ENCODE data around the gene OLFM1.
"Not testable (repeated sequence)": the region's sequence is repeated elsewhere in the genome, so short reads cannot be mapped to it uniquely, and the experiment has no call there.

The OLFM1 gene

DNA sequence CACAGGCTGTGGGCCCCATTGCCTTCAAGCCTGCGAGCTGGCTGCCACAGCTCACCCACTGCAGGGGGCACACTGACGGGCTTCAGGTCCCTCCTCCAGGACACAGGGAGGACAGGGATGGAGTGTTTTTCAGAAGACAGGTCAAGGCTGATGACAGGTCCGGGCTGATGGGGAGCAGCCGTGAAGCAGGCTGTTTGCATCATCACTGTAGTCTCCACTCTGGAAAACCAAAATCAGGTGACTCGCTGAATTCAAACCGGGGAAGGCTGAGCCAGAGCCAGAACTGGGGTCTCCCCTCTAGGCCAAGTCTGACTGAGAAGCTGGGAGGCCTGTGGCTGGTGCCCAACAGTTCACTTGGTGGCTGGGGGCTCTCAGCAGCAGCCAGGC is 48.5 kb downstream of the OLFM1 start:
- DNase-seq = no peak

- no peak for DNase-seq
These were observed 49.0 kb downstream of the OLFM1 start for GRCh38 chr9:135136481-135136880.

- DNase-seq = no peak
These were observed 49.7 kb downstream of the OLFM1 start for GRCh38 chr9:135136991-135137832.

DNA sequence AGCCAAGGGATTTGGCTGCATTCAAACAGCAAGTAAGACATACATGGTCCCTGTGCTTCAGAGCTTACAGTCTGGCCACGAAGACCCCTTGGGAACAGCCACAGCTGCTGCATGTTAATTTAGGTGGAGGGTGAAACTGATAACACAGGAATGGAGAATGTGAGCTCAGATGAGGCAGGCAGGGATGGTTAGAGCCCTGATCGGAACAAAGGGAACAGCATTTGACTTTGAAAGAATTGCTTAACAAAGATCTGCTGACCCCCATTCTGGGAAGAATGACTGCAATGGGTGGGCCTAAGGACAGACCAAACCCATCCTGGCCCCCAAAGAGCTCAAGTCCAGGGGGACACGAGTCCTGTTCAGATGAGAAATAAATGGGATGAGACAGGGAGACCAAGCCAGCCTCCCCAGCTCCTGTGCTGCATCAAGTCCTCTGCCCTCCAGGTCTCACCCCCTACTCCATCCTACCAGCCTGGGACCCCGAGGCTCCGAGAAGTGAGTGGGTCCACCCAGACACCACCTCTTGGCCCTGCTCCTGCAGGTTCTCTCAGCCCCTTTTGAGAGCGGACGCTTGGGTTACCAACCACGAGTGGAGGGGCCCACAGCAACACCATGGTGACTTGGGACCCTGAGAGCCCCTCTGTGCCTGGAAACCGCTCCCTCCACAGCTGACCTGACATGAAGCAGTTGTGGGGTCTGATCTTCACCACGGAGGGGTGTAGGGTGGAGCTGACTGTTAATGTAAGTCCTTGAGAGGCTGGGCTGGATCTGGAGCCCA is 50.8 kb downstream of the OLFM1 start:
- DNase-seq = no peak

GRCh38 chr9:135139366-135139959 is 52.0 kb downstream of the OLFM1 start:
- DNase-seq = no peak

DNA sequence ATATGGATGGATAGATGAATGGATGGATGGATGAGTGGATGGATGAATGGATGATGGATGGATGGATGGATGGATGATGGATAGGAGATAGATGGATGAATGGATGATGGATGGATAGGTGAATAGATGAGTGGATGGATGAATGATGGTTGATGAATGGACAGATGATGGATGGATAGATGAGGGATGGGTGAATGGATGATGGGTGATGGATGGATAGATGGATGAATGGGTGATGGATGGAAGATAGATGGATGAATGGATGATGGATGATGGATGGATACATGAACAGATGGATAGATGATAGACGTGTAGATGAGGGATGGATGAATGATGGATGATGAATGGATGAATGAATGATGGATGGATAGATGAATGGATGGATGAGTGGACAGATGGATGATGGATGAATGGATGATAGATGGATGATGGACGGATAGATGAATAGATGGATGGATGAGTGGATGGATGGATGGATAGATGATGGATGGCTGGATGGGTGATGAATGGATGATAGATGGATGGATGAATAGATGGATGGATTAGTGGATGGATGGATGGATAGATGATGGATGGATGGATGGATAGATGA is 53.8 kb downstream of the OLFM1 start:
- no peak for DNase-seq

DNA sequence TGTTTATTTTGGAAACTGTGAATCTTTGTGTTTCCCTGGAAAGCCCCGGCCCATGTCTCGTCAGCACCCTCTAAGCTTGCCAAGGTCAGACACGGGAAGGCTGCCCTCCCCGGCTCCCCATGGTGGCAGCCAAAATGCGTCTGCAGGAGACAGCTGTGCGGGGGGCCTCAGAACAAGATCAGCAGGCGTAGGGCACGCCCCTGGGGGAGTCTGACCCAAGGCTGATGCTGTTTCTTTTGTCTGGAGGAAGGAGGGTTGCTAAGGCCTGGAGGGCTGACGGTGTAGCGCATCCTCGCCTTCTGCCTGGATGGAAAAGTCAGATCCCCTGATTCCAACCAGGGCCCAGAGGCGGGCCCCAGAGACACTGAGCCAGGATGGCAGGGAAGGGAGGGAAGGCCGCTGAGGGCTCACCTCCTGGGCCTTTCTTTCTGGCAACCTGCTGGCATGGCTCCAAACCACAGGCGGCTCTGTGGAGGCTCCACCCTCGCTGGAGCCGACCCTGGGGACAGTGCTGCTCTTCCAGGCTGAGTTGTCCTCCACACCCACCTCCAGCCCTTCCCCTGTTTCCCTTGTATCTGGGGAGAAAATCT is 57.2 kb downstream of the OLFM1 start:
- DNase-seq = no peak

- DNase-seq = no peak
These were observed 57.8 kb downstream of the OLFM1 start for GRCh38 chr9:135145312-135145711.

DNA sequence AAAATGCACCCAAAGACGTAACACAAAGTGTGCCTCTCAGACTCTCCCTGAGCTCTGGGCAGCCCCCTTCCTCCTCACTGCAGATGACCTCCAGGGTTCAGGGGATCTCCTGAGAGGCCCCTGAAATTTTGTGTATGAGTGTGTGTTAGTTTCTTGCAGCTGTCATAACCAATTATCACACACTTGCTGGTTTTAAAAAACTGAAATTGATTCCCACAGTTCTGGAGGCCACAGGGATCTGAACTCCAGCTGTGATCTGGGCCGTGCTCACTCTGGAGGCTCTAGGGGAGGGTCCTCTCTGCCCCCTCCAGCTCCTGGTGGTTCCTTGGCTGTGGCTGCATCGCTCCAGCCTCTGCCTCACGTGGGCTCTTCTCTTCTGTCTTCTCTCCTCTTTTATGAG is 58.8 kb downstream of the OLFM1 start:
- no peak for DNase-seq

DNA sequence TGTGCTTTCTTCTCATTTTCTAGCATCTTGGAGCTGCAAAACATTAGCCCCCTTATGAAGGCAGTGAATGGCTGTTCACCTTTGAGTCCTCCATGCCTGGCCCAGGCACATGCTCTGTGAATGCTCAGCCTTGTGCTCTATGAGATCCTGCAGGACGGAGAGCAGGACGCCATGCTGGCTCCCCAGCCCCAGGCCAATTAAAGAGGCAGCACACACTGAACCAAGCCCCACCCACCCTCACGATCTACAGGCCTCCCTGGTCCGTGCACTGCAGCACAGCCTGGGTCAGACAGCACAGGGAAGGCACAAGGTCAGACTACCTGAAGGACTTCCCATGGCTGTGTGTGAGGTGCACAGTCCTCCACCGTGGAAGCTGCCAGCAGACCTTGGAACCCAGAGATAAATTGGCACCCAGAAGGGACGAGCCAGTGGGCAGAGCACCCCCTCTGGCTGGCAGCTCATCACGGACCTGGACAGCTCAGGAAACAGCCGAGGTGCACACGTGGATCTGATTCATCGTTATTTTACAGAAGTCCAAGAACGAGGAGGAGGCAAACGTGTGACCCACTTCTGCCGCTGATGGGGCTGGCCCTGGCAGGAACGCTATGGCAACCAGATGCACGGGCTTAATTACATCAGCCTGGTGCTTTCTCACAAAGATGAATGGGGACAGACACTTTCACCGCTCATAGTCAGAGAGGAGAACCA is 59.5 kb downstream of the OLFM1 start:
- DNase-seq = no peak

DNA sequence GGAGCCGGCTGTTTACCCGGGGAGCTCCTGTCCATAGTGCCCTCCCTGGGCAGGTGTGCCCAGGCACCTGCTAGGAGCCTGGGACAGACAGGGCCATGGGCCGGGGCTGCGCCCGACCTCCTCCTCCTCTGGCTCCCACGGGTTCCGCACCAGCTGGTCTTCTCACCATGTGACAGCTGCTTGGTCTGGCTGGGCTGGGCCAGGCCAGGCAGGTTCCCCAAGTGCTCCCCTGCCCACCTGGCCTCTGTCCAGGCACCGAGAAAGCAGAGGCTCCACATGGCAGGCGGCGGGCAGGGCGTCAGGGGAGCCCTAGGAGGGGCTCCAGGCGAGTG is 60.0 kb downstream of the OLFM1 start:
- DNase-seq = no peak

- DNase-seq = no peak
These were observed 60.5 kb downstream of the OLFM1 start for GRCh38 chr9:135147938-135148337.

DNA sequence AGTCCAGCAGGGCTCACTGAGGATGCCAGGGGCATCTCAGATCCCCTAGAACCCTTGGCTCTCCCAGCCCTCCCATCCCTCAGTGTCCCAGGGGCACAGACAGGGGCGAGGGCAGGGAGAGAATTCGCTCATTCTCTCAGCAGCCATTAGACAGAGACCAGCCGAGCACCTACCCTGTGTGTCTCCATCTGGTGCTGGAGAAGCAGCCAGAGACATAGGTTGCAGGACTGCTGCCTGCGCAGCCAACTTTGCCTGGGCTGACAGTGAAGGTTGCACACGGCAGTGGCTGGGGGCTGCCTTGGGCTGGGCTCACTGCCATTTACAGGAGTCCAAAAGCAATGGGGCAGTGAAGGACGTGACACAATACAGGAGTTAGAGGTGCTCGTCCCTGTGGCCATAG is 60.9 kb downstream of the OLFM1 start:
- no peak for DNase-seq

DNA sequence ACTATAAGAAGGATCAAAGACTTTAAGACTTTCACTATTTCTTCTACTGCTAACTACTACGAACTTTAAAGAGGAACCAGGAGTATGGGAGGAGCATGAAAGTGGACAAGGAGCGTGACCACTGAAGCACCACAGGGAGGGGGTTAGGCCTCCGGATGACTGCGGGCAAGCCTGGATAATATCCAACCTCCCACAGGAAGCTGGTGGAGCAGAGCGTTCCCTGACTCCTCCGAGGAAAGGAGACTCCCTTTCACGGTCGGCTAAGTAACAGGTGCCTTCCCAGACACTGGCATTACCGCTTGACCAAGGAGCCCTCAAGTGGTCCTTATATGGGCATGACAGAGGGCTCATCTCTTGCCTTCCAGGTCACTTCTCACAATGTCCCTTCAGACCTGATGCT is 62.4 kb downstream of the OLFM1 start:
- not testable (repeated sequence) for DNase-seq

DNA sequence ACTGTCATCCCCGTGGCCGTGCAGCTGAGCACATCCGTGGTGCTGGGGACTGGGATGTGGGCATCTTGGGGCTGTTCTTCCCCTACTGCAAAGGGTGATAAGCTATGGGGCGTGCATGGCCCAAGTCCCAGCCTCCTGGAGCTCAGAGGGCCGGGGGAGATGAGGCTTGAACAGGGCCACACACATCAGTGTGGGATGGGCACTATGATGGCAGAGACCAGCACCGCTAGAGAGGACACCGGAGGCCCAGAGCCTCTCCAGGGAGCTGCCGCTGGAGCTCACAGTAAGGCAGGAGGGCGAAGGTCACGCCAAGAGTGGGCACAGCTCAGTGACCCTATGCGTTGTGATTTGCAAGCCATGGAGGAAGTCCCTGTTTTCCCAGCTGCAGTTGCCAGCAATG is 63.5 kb downstream of the OLFM1 start:
- no peak for DNase-seq

DNA sequence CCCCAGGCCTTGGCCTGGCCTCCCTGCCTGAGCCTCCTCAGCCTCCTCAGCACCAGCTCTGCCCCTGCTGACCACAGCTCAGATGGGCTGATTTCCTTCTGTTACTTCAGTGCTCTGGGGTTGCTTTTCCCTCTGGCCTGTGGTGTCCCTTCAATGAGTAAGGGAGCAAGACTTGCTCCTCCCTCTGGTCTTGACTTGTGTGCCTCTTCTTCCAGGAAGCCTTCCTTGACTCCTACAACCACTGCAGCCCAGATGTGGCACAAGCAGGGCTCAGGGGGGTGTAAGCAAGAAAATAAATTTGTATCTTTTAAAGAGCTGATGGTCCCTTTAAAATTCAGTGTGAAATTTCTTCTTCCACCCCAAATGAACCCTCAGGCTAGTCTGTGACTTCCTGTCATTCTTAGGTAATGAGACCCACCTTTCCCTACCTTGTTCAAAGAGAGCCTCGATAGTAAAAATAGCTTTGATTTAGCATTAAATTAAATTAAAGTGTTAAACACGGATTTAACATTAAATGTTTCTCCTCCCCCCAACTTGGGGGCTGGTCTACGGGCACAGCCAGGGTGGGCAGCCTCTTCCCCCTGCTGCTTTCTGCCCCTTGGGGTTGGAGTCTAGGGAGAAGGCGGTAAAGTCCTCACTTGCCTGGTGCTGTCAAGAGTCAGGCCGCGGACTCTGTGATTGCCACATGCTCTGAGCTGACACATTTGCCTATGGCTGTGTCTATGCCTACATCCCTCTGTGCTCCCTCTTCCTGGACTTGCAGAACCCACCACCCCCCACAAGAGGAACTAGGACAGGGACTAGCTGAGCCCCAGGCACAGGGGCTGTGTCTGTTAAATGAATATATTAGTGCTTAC is 64.5 kb downstream of the OLFM1 start:
- DNase-seq = no peak

DNA sequence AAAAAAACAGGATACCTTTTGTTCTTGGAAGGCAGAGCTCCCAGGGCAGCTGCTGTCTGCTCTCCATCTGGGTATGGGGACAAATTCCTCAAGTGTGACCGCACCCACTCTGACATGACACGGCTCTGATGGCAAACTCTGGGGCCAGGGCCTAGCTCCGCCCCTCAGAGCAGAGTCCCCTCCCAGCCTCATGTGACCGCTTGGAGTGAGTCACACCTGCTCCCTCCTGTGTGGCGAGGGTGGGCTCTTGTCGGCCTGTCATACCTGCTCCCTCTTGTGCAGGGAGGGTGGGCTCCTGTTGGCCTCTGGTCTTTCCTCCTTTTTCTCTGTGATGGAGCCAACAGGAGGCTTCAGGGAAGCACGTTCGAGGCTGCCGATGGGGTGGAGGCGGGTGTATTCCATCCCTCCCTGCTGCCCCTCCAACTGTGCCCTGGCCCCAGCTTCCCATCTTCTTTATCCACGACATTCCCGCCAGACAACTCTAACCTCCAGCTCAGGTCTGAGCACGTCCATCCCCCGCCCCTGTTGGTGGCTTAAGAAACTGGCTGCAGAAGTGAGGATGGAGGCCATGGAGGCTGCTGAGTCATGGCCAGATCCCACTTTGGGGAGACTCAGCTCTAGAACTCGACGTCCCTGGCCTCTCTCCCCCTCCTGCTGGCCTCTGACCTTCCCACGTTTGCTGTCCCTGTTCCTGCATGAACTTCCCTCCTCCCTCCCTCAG is 65.3 kb downstream of the OLFM1 start:
- DNase-seq = no peak

- no peak for DNase-seq
These were observed 66.7 kb downstream of the OLFM1 start for GRCh38 chr9:135154050-135154615.

DNA sequence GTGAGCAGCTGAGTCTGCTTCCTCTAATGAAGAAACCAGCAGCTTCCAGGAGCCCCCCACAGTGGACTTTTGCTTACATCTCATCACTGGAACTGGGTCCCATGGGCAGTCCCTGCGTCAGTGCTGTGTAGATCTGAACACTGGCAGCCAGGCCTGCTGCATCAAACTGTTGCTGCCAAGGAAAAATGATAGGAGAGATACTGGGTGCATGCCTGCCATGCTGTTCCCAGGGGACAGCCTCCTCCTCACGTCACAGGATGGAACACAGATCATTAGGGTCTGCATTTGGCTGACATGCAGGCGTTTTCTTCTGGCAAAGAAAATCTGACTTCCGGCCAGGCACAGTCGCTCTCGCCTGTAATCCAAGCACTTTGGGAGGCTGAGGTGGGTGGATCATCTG is 67.9 kb downstream of the OLFM1 start:
- DNase-seq = no peak
